HG02610 (cell line): ENCODE measurements around the gene PADI3.

Experiments
- ATAC-seq: cut with Tn5 transposase; IDR thresholded peaks from one replicate; pipeline ENCODE4 v1.9.1; 2021; ENCODE audit warnings: mild to moderate bottlenecking, moderate library complexity; ENCODE audit not compliant: unreplicated experiment

The PADI3 gene

DNA sequence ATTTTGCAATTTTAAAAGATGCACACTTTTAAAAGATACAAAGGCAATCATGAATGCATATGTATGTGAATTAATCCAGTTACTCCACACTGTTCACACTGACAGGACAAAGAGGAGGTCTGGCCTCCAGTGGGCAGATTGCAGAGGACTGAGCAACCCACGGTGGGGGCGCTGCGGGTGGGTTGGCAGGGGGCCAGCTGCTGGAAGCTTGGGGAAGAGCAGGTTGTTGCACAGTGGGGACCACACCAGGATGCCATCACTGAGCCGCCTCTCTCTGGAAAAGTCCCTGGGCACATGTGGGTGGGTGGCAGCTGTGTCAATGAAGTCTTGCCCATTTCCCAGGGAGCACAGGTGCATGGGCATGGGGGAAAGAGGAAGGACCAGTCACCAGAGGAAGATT is 46.4 kb downstream of the PADI3 start:
- ATAC-seq, result no peak

- no peak for ATAC-seq
These were observed 47.2 kb downstream of the PADI3 start for GRCh38 chr1:17296086-17296485.

- no peak for ATAC-seq
These were observed 49.1 kb downstream of the PADI3 start for GRCh38 chr1:17297991-17298390.

DNA sequence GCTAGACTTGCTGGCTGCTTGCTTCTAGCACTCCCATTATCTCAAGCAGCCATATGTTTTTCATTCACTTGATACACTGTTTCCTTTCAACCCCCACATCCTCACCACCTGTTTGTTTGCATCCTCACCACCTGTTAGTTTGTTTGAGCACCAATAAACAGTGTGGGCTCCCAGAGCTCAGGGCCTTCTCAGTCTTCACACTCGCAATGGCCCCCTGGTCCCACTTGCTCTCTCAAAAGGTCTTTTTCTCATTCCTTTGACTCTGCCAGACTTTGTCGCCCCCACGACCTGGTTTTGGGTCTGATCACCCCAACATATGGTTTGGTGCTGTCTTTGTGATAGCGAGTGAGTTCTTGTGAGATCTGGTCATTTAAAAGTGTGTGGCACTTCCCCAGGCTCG is 52.9 kb downstream of the PADI3 start:
- ATAC-seq, result no peak

- no peak for ATAC-seq
These were observed 55.4 kb downstream of the PADI3 start for GRCh38 chr1:17304151-17304825.

GRCh38 chr1:17304826-17305175 is 55.9 kb downstream of the PADI3 start:
- ATAC-seq, result no peak

- ATAC-seq, result no peak
These were observed 56.7 kb downstream of the PADI3 start for GRCh38 chr1:17305576-17306095.

DNA sequence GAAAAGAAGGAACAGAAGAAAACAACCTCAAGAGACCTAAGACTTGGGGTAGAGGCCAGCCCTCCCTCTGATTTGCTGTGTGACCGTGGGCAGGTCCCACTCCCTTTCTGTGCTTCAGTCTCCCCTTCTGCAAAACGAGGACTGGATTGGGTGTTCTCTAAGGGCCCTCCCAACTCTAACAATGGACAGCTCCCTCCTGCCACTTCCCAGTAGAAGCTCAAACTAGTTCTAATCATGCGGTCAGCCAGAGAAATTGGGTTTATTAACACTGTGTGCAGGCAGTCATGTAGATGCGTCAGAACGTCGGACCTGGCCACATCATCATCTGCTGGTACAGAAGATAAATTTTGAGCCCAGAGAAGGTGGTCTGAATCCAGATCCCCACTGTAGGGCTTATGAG is 57.5 kb downstream of the PADI3 start:
- no peak for ATAC-seq

- no peak for ATAC-seq
These were observed 58.0 kb downstream of the PADI3 start for GRCh38 chr1:17306921-17307320.

- no peak for ATAC-seq
These were observed 58.4 kb downstream of the PADI3 start for GRCh38 chr1:17307329-17307728.

DNA sequence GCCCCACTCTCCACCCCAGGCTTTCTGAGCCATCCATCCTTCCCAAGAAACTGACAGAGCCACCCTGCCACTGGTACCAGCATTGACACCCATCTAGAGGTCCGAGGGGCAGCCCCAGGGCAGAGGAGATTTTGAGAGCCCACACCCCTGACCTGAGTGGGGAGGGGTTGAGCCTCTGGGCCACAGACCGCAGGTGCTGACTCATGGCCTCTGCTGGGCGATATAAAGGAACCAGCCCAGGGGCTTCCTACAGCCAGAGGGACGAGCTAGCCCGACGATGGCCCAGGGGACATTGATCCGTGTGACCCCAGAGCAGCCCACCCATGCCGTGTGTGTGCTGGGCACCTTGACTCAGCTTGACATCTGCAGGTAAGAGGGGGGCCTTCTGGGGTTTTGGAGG is 59.0 kb downstream of the PADI3 start, which contains the start of gene PADI4:
TSS of gene PADI4 (plus strand) at position 252 of the 400 bp plus-strand sequence. CDS start at position 278, 26 bp downstream.
- no peak for ATAC-seq

GRCh38 chr1:17308593-17308992 is 59.7 kb downstream of the PADI3 start:
- ATAC-seq, result no peak

DNA sequence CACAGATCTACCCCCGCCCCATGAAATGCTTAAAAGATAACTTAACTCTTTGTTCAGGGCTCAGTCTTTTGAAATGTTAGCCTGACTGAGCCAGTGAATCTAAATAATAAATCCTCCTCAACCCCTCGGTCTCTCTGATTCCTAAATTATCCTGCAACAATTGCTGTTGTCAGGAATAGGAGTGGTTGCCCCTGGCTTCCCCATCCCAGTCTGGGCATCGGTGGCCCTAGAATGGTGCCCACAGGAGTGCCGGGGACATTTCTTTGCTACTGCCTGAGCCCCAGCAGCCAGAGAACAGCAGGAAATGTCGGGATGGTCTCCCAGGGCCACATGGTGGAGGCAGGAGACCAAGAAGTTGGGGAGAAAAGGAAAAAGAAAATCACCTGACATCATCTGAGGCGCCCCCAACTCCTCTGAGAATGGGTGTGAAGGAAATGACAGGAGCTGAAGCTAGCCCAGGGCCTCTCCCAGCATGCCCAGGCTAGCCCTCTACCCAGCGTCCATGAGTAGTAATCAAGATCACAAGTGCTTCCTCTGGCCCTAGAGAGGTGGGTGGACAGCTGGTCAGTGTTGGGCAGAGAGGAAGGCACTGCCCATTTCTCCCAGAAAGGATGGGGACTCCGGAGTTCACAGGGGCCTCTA is 60.6 kb downstream of the PADI3 start:
- ATAC-seq, result no peak

- ATAC-seq, result no peak
These were observed 61.3 kb downstream of the PADI3 start for GRCh38 chr1:17310068-17310640.

- ATAC-seq, result no peak
These were observed 64.8 kb downstream of the PADI3 start for GRCh38 chr1:17313530-17314309.

DNA sequence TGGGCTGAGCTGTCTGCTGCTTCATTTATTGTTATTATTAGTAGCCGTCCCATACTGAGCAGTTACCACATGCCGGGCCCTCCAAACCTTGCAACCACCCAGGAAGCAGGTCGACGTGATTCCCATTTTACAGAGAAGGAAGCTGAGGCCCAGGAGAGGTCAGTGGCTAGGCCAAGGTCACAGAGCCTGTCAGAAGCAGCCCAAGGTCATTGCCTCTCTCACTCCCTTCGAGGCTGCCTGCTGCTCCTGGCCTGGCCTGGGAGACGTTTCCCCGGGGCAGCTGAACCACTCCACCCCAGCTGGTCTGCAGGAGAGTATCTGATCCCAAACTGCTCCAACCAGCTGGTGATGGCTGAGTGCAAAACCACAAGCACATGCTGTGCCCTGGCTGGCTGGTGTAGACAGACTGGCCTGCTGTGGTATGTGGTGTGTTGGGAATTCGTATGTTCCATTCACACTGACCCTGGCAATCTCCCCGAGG is 65.6 kb downstream of the PADI3 start:
- ATAC-seq, result no peak

- ATAC-seq, result no peak
These were observed 66.7 kb downstream of the PADI3 start for GRCh38 chr1:17315542-17316130.

GRCh38 chr1:17316704-17317103 is 67.8 kb downstream of the PADI3 start:
- no peak for ATAC-seq

DNA sequence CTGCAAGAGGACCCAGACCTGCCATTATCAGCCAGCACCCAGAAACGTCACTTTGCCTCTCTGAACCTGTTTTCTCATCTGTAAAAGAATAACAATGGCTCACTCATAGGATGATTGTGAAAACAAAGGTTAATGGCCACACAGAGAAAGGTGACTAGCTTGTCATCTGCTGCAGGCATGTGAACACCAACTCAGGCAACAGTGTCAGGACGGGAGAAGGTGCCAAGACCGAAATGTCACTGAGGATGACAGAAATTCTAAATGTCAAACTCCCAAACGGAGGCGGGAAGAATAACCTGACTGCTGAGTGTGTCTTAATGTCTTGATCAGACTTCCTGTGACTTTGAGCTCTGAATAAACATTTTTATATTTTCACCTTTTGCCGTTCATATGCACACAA is 69.4 kb downstream of the PADI3 start:
- ATAC-seq, result no peak

DNA sequence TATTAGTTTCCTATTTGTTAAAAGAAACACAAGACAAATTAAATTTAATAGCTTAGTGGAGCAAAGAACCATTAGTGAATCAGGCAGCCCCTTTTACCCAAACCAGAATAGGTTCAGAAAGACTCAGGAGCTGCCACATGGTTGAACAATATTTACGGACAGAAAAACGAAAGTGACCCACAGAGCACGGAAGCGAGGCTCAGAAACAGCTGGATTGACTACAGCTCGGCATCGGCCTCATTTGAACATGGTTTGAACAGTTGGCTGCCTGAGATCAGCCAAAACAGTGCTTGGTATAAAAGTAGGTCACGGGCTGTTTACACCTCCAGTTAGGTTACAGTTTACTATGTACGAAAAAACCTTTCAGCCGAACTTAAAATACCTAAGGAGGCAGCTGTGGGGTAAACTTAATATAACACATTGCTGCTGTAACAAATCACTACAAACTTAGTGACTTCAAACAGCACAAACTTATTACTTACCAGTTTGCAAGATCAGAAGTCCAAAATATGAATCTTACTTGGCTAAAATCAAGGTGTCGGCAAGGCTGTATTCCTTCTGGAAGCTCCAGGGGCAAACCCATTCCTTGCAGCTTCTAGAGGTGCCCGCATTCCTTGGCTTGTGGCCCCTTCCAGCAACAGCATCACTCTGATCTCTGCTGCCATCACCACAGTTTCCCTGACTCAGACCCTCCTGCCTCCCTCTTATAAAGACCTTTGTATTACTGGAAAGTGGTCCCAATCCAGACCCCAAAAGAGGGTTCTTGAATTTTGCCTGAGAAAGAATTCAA is 70.9 kb downstream of the PADI3 start:
- no peak for ATAC-seq
